PFSK-1 (cell line): ENCODE measurements around the gene THBS3.

Source experiments
- POLR2AphosphoS5 ChIP-seq: IDR thresholded peaks from 2 replicates; pipeline ENCODE4 v1.6.1; 2012; ENCODE audit warnings: low read depth, mild to moderate bottlenecking, control low read depth, low read length, moderate library complexity
- SIN3A ChIP-seq: IDR thresholded peaks from 2 replicates; pipeline ENCODE4 v1.6.1; 2012; ENCODE audit warnings: mild to moderate bottlenecking, low read length, moderate library complexity, borderline replicate concordance; ENCODE audit not compliant: insufficient read depth

DNA sequence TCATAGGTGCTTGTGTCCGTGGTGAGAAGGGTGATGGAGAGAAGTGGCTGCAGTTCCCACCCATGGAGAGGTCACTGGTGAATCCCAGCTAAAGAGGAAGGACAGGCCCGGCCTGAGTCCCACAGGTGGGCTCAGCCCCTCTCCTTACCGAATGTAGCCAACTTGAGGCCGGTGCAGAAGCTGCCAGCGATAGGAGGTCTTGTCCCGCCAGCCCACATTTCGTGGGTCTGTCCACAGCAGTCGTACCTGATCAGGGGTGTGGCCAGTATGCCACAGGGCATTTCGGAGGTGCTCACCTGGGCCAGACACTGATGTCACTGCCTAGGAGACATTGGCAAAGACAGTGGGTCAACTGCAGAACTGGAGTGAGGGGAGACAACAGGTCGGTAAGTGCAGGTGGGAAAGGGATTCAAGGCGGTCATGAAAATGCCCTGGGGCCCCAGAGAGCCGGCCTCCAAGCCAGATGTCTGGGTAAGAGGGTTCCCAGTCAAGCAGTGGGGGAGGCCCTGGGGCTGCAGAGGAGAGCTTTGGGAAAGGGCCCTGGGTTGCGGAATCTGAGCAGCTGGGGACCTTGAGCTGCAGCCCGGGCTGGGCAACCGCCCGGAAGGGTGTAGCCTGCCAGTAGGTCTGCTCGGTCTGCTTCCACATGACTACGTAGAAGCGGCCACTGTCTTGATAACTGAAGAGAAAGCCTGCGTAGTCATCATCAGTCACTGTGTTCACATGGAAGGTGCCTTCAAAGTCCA lies 10.6 kb downstream of the THBS3 start:
- TF ChIP-seq POLR2AphosphoS5, result no peak
- TF ChIP-seq SIN3A, result no peak
